ENCODE data around the gene TNF.
"Not testable (repeated sequence)": the region's sequence is repeated elsewhere in the genome, so short reads cannot be mapped to it uniquely, and the experiment has no call there.

The TNF gene

DNA sequence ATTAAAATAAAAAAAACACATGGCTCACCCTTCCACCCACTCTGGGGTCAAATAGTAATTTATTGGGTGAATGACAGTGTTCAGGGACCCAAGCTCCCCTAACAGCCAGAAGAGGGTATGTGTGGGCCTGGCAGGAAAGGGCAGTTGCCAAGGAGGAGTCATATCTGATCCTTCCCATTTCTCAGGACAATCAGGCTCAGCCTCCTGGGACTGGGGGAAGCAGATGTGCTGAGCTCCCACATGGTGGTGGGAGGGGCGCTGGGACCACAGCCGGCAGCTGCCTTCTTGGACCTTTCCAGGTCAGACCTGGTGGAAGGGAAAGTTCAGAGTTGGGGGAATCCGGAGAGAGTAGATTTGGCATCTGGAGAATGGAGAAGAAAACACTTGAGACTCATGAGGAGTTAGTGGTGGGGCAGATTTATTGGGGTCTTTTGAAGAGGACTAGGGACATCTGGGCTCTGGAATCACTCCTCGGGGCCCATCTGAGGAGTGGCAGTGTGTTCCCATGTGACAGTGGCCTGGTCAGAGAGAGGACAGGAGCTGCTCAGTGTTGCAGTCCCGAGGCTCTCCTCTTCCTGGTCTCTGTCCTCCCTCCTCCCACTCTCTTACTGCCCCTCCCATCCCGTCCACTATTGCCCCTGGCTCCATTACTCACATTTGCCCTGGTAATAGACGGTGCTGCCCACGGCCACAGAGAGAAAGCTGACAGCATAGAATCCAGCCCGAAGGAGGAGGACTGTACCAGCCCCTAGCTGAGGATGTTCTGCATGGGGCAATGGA, 13.7 kb downstream of the TNF start:
- DNase-seq = no peak

- DNase-seq = not testable (repeated sequence)
Observed at GRCh38 chr6:31590691-31591090, 15.3 kb downstream of the TNF start.

GRCh38 chr6:31592396-31592771, 17.0 kb downstream of the TNF start:
- no peak for DNase-seq

- DNase-seq = peak; percentile 14
Observed at GRCh38 chr6:31597006-31597405, 21.6 kb downstream of the TNF start.

GRCh38 chr6:31607317-31607716, 32.0 kb downstream of the TNF start:
- no peak for DNase-seq

DNA sequence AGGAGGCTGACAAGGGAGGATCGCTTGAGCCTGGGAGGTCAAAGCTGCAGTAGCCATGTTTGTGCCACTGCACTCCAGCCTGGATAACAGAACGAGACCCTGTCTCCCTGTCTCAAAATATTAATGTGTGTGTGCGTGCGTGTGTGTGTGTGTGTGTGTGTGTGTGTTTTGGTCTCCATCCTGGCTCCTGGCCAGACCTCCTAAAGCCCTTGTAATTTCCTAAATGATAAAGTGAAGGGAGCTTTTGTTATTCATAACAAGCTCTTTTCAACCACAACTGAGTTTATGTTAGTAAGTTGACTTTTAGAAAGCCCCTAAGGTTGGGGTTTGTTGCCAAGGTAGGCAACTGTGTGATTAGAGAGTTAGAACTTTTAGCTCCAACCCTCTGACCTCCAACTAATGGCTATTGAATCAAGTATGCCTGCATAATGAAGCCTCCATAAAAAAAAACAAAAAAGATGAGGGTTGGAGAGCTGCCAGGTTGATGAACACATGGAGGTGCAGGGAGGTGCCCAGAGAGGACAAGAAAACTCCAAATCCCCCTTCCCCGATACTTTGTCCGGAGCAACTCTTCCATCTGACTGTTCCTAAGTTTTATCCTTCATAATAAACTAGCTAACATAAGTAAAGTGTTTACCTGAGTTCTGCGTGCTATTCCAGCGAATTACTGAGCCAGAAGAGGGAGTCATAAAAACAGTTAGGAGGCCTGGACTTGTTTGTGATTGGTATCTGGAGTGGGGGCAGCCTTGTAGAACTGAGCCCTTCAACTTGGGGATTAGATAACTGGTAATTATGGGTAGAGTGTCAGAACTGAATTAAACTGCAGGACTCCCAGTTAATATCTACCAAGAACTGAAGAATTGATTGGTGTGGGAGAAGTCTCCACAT, 34.4 kb downstream of the TNF start:
- DNase-seq = peak; percentile 73

DNA sequence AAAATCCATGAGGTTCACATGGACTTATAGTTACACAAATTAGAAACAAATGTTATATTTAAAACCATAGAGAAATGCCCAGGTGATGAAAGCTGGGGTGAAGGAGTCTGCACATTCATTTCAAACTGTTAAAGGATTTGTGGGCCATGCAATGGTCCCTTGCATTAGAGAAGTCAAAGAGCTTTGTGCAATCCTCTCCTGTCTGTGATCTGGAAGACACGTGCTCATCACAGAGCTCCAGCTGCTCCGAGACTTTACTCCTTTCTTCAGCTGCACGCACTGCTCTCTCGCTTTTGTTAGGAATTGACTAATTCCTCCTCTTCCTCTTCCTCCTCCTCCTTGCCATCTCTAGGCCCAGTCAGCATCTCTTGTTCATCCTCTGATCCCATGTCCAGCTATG, 35.6 kb downstream of the TNF start:
- DNase-seq = no peak

DNA sequence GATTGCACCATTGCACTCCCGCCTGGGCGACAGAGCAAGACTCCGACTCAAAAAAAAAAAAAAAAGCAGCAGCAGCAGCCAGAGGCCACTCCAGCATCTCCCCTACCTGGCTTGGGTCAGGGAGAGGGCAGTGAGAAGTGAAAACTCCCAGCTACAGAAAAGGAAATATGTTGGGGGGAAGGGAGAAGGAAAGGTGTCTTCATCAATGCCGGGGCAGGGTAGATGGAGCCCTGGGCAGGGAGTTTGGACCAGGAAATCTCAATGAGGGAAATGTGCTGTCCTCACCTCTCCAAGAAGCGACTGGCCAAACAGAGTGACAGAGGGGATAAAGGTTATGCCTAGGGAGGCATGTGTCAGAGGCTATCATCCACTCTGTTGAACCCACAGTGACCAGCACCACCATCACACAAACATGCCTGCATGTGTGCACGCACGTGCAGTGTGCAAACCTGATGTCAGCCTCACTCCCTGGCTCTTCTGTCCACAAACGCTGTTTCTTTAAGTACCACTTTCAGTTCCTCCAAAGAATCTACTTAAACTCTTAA, 38.8 kb downstream of the TNF start:
- no peak for DNase-seq

GRCh38 chr6:31614684-31615578, 39.6 kb downstream of the TNF start, which contains the start of gene AIF1:
AIF1 (plus strand) TSS chr6:31615234; CDS start chr6:31615330, 96 bp downstream.
- DNase-seq = no peak

GRCh38 chr6:31615748-31616147, 40.4 kb downstream of the TNF start:
- no peak for DNase-seq

DNA sequence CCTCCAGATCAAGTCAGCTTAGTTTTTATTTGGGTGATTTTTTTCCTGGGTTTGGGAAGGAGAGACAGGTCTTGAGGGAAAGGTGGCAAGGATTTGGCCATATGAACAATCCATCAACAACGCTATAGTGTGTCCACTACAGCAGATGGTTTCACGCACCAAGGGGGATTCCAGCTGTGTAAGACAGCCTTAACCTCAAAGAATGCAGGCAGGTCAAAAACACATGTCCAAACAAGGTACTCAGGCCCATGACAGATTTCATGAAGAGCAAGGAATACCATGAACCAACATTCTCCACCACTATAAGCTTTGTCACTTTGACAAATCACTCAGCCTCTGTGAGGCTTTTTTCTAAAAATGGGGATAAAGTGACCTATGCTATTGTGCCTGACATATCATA, 41.6 kb downstream of the TNF start:
- DNase-seq = no peak

- peak; percentile 99 for DNase-seq
Observed at GRCh38 chr6:31619805-31620585, 44.6 kb downstream of the TNF start.

GRCh38 chr6:31620586-31621319, 45.4 kb downstream of the TNF start, which contains the start of gene PRRC2A:
PRRC2A (plus strand) TSS chr6:31620715; CDS start chr6:31622790, 2,075 bp downstream.
- DNase-seq = peak; percentile 82

GRCh38 chr6:31621320-31621939, 46.1 kb downstream of the TNF start:
- no peak for DNase-seq

GRCh38 chr6:31621991-31622390, 46.6 kb downstream of the TNF start:
- no peak for DNase-seq

GRCh38 chr6:31622684-31623091, 47.3 kb downstream of the TNF start:
- no peak for DNase-seq

DNA sequence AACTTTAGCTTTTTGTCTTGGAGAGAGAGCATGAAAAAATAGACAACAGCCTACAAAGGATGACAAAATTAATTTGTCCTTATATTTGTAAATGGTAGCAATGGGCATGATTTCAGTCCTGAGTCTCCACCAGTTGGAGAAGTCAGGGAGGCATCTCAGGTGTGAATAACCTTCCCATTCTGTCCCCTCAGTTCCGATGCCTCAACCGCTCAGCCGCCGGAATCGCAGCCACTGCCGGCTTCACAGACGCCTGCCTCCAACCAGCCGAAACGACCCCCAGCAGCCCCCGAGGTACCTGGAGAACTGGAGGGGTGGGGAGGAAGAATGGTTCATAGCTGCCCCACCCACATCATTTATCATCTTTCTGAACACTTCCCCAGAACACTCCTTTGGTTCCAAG, 48.7 kb downstream of the TNF start:
- DNase-seq = no peak

DNA sequence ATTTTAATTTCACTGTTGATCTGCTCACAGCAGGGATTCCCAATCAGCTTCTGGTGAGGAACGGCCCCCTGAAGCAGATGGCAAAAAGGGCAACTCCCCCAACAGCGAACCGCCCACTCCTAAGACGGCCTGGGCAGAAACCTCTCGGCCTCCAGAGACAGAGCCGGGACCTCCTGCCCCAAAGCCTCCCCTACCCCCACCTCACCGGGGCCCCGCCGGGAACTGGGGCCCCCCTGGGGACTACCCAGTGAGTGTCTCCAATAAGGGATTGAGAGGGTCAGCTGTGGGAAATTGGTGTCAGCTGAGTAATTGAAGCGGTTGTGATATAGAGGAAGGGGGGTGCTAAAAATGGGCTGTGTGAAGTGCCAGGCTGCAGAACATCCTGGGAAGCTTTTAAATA, 51.6 kb downstream of the TNF start:
- DNase-seq = no peak

DNA sequence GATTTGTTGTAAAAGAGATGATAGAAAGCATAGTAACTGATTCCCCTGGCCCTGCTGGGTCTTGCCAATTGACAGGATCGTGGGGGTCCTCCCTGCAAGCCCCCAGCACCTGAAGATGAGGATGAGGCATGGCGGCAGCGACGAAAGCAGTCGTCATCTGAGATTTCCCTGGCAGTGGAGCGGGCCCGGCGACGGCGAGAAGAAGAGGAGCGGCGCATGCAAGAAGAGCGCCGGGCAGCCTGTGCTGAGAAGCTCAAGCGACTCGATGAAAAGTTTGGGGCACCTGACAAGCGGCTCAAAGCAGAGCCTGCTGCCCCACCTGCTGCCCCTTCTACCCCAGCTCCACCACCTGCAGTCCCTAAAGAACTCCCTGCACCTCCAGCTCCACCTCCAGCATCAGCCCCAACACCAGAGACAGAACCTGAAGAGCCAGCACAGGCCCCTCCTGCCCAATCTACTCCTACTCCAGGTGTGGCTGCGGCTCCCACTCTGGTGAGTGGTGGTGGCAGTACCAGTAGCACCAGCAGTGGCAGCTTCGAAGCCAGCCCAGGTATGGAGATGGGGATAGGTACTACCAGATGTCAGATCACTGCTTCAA, 52.4 kb downstream of the TNF start:
- DNase-seq = no peak
